ENCODE measurements around the gene PPP1R7. TPM values are rescaled to one million over a fixed set of nuclear protein-coding genes. Genes with fewer than 3 reads are reported as not detected.
A peak's percentile ranks its signal among the peaks of the same experiment; 100 is the strongest.
"Not testable (repeated sequence)": the region's sequence is repeated elsewhere in the genome, so short reads cannot be mapped to it uniquely, and the experiment has no call there.

Gene PPP1R7
- polyA plus RNA-seq, 1 of the 3 experiments (the other 2 are of a cell fraction) = 56.9 TPM

DNA sequence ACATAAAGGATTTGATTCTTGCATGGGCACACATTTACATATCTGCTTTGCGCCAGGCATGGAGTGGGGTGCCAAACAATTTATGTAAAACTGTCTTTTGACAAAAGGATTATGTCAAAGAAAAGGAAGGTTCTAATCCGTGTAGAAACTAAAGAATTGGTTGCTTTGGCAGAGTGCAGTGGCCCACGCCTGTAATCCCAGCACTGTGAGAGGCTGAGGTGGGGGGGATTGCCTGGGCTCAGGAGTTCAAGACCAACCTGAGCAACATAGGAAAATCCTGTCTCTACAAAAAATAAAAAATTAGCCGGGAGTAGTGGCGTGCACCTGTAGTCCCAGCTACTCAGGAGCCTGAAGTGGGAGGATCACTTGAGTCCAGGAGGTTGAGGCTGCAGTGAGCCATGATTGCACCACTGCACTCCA is 47.1 kb upstream of the PPP1R7 start:
- Histone ChIP-seq H3K27ac (ENCODE audit: low read depth in 2 of 2, low read length in 1 of 2) (peak overlapping the region in 1 of 2 experiments; percentile 72; a peak in 2 of 4 replicates), H3K9ac (peak overlapping the region; percentile 95)
- DNase-seq = no peak

DNA sequence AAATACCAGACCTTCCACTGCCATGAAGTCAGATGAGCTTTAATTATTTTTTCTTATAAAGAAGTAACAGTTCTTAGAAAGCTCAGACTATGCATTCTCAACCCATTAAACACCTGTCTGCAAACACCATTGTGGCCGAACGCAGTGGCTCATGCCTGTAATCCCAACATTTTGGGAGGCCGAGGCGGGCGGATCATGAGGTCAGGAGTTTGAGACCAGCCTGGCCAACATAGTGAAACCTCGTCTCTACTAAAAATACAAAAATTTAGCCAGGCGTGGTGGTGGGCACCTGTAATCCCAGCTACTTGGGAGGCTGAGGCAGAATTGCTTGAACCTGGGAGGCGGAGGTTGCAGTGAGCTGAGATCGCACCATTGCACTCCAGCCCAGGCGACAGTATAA is 45.7 kb upstream of the PPP1R7 start:
- H3K27me3 ChIP-seq (ENCODE audit: insufficient read depth); H3K36me3 ChIP-seq (replicated peaks in 1 of 2; ENCODE audit: control insufficient read depth in 1 of 2, insufficient read depth in 2 of 2, low read length in 1 of 2); H2AFZ ChIP-seq (ENCODE audit: low read depth); DNase-seq; H3F3A ChIP-seq (replicated peaks; ENCODE audit: insufficient read depth); H3K9me3 ChIP-seq; H3K27ac ChIP-seq (ENCODE audit: low read depth in 2 of 2, low read length in 1 of 2); H3K4me2 ChIP-seq; H3K4me3 ChIP-seq (ENCODE audit: low read depth in 2 of 2, low read length in 1 of 2); H3K9ac ChIP-seq; POLR2A ChIA-PET; H3K9me2 ChIP-seq; H4K20me1 ChIP-seq (ENCODE audit: insufficient read depth): not testable (repeated sequence)
- Histone ChIP-seq H3K4me1 (ENCODE audit: control insufficient read depth in 1 of 2, insufficient read depth in 2 of 2, low read depth in 1 of 2, low read length in 1 of 2) (peaks cover 0 to 13% of the 10 kb centered on the region in 2 experiments; a peak in 2 of 4 replicates), H3K79me2 (ENCODE audit: insufficient read depth) (peaks cover 42% of the 10 kb centered on the region)
- CTCF ChIA-PET = interaction anchor here (0.7 kb wide), 1 partner anchor 149 kb away, joined by 3 read pairs; no protein-coding TSS in a partner anchor
- WGBS (ENCODE audit: low lambda C conversion rate) = 92% methylated on average over 10 of the region's 10 CpGs

More for the DNA sequence above, 47.1 kb upstream of the PPP1R7 start:
- ChIA-PET CTCF (interaction anchor here (1.5 kb wide), 1 partner anchor 11 kb away, joined by 3 read pairs; no protein-coding TSS in a partner anchor), POLR2A (interaction anchor here (0.6 kb wide), 1 partner anchor 501 kb away, joined by 4 read pairs; no protein-coding TSS in a partner anchor)
- Histone ChIP-seq H3K4me1 (ENCODE audit: control insufficient read depth in 1 of 2, insufficient read depth in 2 of 2, low read depth in 1 of 2, low read length in 1 of 2) (peaks cover 0 to 13% of the 10 kb centered on the region in 2 experiments; a peak in 2 of 4 replicates), H3K79me2 (ENCODE audit: insufficient read depth) (peaks cover 56% of the 10 kb centered on the region), H3K36me3 (replicated peaks in 1 of 2; ENCODE audit: control insufficient read depth in 1 of 2, insufficient read depth in 2 of 2, low read length in 1 of 2) (peaks cover 6 to 18% of the 10 kb centered on the region in 2 experiments), H3K9me3 (no peaks in the 10 kb centered on the region), H4K20me1 (ENCODE audit: insufficient read depth) (no peaks in the 10 kb centered on the region), H3K9me2 (no peaks in the 10 kb centered on the region), H3F3A (replicated peaks; ENCODE audit: insufficient read depth) (no peaks in the 10 kb centered on the region), H3K4me3 (ENCODE audit: low read depth in 2 of 2, low read length in 1 of 2) (peak overlapping the region; percentile 79 to 99), H2AFZ (ENCODE audit: low read depth) (peak overlapping the region; percentile 100), H3K4me2 (peak overlapping the region; percentile 86), H3K27me3 (ENCODE audit: insufficient read depth) (no peaks in the 10 kb centered on the region)
- TF ChIP-seq, protein P1, sequence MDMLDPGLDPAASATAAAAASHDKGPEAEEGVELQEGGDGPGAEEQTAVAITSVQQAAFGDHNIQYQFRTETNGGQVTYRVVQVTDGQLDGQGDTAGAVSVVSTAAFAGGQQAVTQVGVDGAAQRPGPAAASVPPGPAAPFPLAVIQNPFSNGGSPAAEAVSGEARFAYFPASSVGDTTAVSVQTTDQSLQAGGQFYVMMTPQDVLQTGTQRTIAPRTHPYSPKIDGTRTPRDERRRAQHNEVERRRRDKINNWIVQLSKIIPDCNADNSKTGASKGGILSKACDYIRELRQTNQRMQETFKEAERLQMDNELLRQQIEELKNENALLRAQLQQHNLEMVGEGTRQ (IDR thresholded peaks at IDR 0.05; ENCODE audit: borderline replicate concordance, low read depth, low read length) = no peak
- TF ChIP-seq FOXM1 (IDR thresholded peaks at IDR 0.05; ENCODE audit: low read depth) (no peak), EP300 (IDR thresholded peaks at IDR 0.05; ENCODE audit: borderline replicate concordance in 1 of 2, low read depth in 1 of 2, low read length in 1 of 2) (no peak), GATA2 (CRISPR knock-in tag; IDR thresholded peaks at IDR 0.05) (no peak), EZH2phosphoT487 (IDR thresholded peaks at IDR 0.05; ENCODE audit: borderline replicate concordance, low read depth) (no peak), TEAD4 (IDR thresholded peaks at IDR 0.05; ENCODE audit: borderline replicate concordance, insufficient read depth) (no peak), MXI1 (IDR thresholded peaks at IDR 0.05; ENCODE audit: low read depth, low read length) (no peak), CHD2 (IDR thresholded peaks at IDR 0.05; ENCODE audit: low read length, partially characterized antibody) (no peak), POLR2AphosphoS5 (IDR thresholded peaks at IDR 0.05; ENCODE audit: low read depth, low read length) (no peak), TCF12 (IDR thresholded peaks at IDR 0.05) (no peak), MAX (IDR thresholded peaks at IDR 0.05; ENCODE audit: low read depth) (no peak), IRF3 (IDR thresholded peaks at IDR 0.05; ENCODE audit: low read depth, low read length) (no peak), NRF1 (IDR thresholded peaks at IDR 0.05; ENCODE audit: low read depth, low read length) (no peak)
- TF ChIP-seq, protein P2, sequence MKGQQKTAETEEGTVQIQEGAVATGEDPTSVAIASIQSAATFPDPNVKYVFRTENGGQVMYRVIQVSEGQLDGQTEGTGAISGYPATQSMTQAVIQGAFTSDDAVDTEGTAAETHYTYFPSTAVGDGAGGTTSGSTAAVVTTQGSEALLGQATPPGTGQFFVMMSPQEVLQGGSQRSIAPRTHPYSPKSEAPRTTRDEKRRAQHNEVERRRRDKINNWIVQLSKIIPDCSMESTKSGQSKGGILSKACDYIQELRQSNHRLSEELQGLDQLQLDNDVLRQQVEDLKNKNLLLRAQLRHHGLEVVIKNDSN (IDR thresholded peaks at IDR 0.05; ENCODE audit: borderline replicate concordance, low read depth) = no peak
- TF ChIP-seq, protein P3, sequence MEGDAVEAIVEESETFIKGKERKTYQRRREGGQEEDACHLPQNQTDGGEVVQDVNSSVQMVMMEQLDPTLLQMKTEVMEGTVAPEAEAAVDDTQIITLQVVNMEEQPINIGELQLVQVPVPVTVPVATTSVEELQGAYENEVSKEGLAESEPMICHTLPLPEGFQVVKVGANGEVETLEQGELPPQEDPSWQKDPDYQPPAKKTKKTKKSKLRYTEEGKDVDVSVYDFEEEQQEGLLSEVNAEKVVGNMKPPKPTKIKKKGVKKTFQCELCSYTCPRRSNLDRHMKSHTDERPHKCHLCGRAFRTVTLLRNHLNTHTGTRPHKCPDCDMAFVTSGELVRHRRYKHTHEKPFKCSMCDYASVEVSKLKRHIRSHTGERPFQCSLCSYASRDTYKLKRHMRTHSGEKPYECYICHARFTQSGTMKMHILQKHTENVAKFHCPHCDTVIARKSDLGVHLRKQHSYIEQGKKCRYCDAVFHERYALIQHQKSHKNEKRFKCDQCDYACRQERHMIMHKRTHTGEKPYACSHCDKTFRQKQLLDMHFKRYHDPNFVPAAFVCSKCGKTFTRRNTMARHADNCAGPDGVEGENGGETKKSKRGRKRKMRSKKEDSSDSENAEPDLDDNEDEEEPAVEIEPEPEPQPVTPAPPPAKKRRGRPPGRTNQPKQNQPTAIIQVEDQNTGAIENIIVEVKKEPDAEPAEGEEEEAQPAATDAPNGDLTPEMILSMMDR (IDR thresholded peaks at IDR 0.05) = no peak
- WGBS (ENCODE audit: low lambda C conversion rate) = 70% methylated on average over 5 of the region's 5 CpGs
